ENCODE results near the gene PLCB3. TPM values are rescaled to one million over a fixed set of nuclear protein-coding genes. Genes with fewer than 3 reads are reported as not detected.

The PLCB3 gene
- total and polyA plus RNA-seq, 2 of the 13 experiments (the other 11 are each of a cell fraction or from before 2014, with no cell fraction given): 7.5 to 13.8 TPM

DNA sequence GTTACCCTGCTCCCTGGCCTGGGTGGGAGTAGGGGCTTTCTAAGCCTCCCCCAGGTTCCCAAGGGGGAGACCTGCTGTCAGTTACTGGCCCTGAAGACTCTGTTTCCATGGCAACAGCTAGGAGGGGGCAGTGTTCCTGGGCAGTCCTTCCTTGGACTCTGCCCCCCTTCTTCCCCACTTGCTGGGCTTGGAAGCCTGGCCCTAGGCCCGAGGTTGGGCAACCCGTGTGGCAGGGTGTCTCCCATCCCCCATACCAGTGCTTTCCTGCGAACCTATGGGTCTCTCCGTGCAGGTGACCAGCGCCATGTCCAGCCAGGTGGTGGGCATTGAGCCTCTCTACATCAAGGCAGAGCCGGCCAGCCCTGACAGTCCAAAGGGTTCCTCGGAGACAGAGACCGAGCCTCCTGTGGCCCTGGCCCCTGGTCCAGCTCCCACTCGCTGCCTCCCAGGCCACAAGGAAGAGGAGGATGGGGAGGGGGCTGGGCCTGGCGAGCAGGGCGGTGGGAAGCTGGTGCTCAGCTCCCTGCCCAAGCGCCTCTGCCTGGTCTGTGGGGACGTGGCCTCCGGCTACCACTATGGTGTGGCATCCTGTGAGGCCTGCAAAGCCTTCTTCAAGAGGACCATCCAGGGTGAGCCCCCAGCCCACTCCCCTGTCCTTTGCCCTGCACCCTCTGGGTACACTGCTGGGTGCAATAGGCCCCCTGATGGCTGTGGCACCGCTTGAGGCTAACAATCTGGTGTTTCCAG lies 55.7 kb downstream of the PLCB3 start (continued):
- TF ChIP-seq, protein P1, sequence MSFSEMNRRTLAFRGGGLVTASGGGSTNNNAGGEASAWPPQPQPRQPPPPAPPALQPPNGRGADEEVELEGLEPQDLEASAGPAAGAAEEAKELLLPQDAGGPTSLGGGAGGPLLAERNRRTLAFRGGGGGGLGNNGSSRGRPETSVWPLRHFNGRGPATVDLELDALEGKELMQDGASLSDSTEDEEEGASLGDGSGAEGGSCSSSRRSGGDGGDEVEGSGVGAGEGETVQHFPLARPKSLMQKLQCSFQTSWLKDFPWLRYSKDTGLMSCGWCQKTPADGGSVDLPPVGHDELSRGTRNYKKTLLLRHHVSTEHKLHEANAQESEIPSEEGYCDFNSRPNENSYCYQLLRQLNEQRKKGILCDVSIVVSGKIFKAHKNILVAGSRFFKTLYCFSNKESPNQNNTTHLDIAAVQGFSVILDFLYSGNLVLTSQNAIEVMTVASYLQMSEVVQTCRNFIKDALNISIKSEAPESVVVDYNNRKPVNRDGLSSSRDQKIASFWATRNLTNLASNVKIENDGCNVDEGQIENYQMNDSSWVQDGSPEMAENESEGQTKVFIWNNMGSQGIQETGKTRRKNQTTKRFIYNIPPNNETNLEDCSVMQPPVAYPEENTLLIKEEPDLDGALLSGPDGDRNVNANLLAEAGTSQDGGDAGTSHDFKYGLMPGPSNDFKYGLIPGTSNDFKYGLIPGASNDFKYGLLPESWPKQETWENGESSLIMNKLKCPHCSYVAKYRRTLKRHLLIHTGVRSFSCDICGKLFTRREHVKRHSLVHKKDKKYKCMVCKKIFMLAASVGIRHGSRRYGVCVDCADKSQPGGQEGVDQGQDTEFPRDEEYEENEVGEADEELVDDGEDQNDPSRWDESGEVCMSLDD (CRISPR knock-in tag; IDR thresholded peaks at IDR 0.05; ENCODE audit: borderline replicate concordance): peak; percentile 34; the same call in 1 of the 2 replicates
- TF ChIP-seq ZBTB7B (CRISPR knock-in tag; IDR thresholded peaks at IDR 0.05) (no peak), ZNF251 (CRISPR knock-in tag; IDR thresholded peaks at IDR 0.05) (no peak), FOXC1 (CRISPR knock-in tag; IDR thresholded peaks at IDR 0.05; ENCODE audit: borderline replicate concordance) (peak; percentile 51; the same call in 1 of the 2 replicates), ZBTB38 (CRISPR knock-in tag; IDR thresholded peaks at IDR 0.05) (no peak), ETV5 (CRISPR knock-in tag; IDR thresholded peaks at IDR 0.05; ENCODE audit: borderline replicate concordance) (0 out of 2 replicates have a peak, but pooled peaks have one; percentile 13), PRPF4 (IDR thresholded peaks at IDR 0.05; ENCODE audit: low read depth, low read length, poor library complexity, severe bottlenecking) (peak; percentile 42), GTF2F1 (IDR thresholded peaks at IDR 0.05; ENCODE audit: low read length) (no peak), ATF7 (IDR thresholded peaks at IDR 0.05) (no peak), ATF7 (CRISPR knock-in tag; IDR thresholded peaks at IDR 0.05) (no peak), HNF4A (CRISPR knock-in tag; IDR thresholded peaks at IDR 0.05) (peak; percentile 84), HDAC2 (CRISPR knock-in tag; IDR thresholded peaks at IDR 0.05) (0 out of 2 replicates have a peak, but pooled peaks have one; percentile 17), THAP11 (CRISPR knock-in tag; IDR thresholded peaks at IDR 0.05) (peak; percentile 24; the same call in 1 of the 2 replicates), SALL1 (CRISPR knock-in tag; IDR thresholded peaks at IDR 0.05) (peak; percentile 50; the same call in 1 of the 2 replicates), ZFY (CRISPR knock-in tag; IDR thresholded peaks at IDR 0.05) (peak; percentile 49; the same call in 1 of the 2 replicates), SOX6 (IDR thresholded peaks at IDR 0.05) (no peak), SOX6 (CRISPR knock-in tag; IDR thresholded peaks at IDR 0.05) (peak; percentile 49), BRD4 (CRISPR knock-in tag; IDR thresholded peaks at IDR 0.05) (peak; percentile 38; the same call in 1 of the 2 replicates), AGO2 (optimal IDR thresholded peaks at IDR 0.05; ENCODE audit: low read depth, low read length) (peak; percentile 42), CBX5 (CRISPR knock-in tag; IDR thresholded peaks at IDR 0.05; ENCODE audit: borderline replicate concordance) (peak; percentile 31; the same call in 1 of the 2 replicates), MXI1 (IDR thresholded peaks at IDR 0.05; ENCODE audit: borderline replicate concordance, low read depth, low read length) (peak; percentile 29; the same call in 1 of the 3 replicates), POLR2A (IDR thresholded peaks at IDR 0.05; ENCODE audit: insufficient read depth in 1 of 2, low read depth in 2 of 2, low read length in 2 of 2) (no peak), TCF12 (IDR thresholded peaks at IDR 0.05) (no peak), TCF12 (CRISPR knock-in tag; IDR thresholded peaks at IDR 0.05) (peak; percentile 65; the same call in 1 of the 2 replicates)
- TF ChIP-seq, protein P2, sequence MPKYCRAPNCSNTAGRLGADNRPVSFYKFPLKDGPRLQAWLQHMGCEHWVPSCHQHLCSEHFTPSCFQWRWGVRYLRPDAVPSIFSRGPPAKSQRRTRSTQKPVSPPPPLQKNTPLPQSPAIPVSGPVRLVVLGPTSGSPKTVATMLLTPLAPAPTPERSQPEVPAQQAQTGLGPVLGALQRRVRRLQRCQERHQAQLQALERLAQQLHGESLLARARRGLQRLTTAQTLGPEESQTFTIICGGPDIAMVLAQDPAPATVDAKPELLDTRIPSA (CRISPR knock-in tag; IDR thresholded peaks at IDR 0.05; ENCODE audit: borderline replicate concordance): no peak
- TF ChIP-seq, protein P3, sequence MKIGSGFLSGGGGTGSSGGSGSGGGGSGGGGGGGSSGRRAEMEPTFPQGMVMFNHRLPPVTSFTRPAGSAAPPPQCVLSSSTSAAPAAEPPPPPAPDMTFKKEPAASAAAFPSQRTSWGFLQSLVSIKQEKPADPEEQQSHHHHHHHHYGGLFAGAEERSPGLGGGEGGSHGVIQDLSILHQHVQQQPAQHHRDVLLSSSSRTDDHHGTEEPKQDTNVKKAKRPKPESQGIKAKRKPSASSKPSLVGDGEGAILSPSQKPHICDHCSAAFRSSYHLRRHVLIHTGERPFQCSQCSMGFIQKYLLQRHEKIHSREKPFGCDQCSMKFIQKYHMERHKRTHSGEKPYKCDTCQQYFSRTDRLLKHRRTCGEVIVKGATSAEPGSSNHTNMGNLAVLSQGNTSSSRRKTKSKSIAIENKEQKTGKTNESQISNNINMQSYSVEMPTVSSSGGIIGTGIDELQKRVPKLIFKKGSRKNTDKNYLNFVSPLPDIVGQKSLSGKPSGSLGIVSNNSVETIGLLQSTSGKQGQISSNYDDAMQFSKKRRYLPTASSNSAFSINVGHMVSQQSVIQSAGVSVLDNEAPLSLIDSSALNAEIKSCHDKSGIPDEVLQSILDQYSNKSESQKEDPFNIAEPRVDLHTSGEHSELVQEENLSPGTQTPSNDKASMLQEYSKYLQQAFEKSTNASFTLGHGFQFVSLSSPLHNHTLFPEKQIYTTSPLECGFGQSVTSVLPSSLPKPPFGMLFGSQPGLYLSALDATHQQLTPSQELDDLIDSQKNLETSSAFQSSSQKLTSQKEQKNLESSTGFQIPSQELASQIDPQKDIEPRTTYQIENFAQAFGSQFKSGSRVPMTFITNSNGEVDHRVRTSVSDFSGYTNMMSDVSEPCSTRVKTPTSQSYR (CRISPR knock-in tag; IDR thresholded peaks at IDR 0.05; ENCODE audit: borderline replicate concordance): peak; percentile 97
